Chondrocyte (in vitro differentiated cells): ENCODE measurements around the gene USP7. TPM values are rescaled to one million over a fixed set of nuclear protein-coding genes. Genes with fewer than 3 reads are reported as not detected.
A peak's percentile ranks its signal among the peaks of the same experiment; 100 is the strongest.
"Not testable (repeated sequence)": the region's sequence is repeated elsewhere in the genome, so short reads cannot be mapped to it uniquely, and the experiment has no call there.

Experiments used
- DNase-seq: peaks from one replicate; pipeline ENCODE4 v3.0.0; 2021; ENCODE audit warnings: mixed read lengths, low spot score
- H3K27ac Mint-ChIP-seq: one replicate; pipeline ENCODE4 v1.8.0; 2021; ENCODE audit warnings: mild to moderate bottlenecking, moderate library complexity, mixed read lengths; ENCODE audit not compliant: unreplicated experiment
- H3K27me3 Mint-ChIP-seq: 2 replicates; pipeline ENCODE4 v1.8.0; 2021; ENCODE audit warnings: low read depth, mixed read lengths
- H3K36me3 Mint-ChIP-seq: 2 replicates; pipeline ENCODE4 v1.8.0; 2021; ENCODE audit warnings: low read depth, mixed read lengths
- H3K4me1 Mint-ChIP-seq: 2 replicates; pipeline ENCODE4 v1.8.0; 2021; ENCODE audit warnings: low read depth, mild to moderate bottlenecking, mixed read lengths
- H3K4me3 Mint-ChIP-seq: one replicate; pipeline ENCODE4 v1.8.0; 2021; ENCODE audit warnings: mild to moderate bottlenecking, moderate library complexity, mixed read lengths; ENCODE audit not compliant: unreplicated experiment
- H3K9me3 Mint-ChIP-seq: 2 replicates; pipeline ENCODE4 v1.8.0; 2021; ENCODE audit warnings: low read depth, mixed read lengths
- CTCF ChIP-seq: fragments of 200-600 bp; sonication (generic); IDR thresholded peaks from 2 replicates; pipeline ENCODE4 v1.5.0; 2021; ENCODE audit warnings: antibody characterized with exemption, mild to moderate bottlenecking, moderate library complexity
- total RNA-seq: library from RNA; stranded (reverse); gene quantifications from 3 replicates; pipeline ENCODE4 v1.2.1, GENCODE V29; 2021

Gene USP7
- total RNA-seq, 1 donor from 2014 or later = 90.6 TPM

- TF ChIP-seq CTCF = no peak
- Mint-ChIP-seq H3K9me3 (no peaks in the 10 kb centered on the region), H3K4me3 (no peak overlapping the region), H3K27ac (no peak overlapping the region), H3K36me3 (no peaks in the 10 kb centered on the region), H3K4me1 (peaks cover 14% of the 10 kb centered on the region), H3K27me3 (no peaks in the 10 kb centered on the region)
- no peak for DNase-seq
Observed at GRCh38 chr16:8880839-8881510, 82.7 kb downstream of the USP7 start.

GRCh38 chr16:8878523-8878911, 85.2 kb downstream of the USP7 start:
- no peaks in the 10 kb centered on the region for H3K27me3 Mint-ChIP-seq
- peak overlapping the region; percentile 9 for H3K27ac Mint-ChIP-seq
- H3K4me3 Mint-ChIP-seq = no peak overlapping the region
- no peak for DNase-seq
- H3K4me1 Mint-ChIP-seq = peaks cover 15% of the 10 kb centered on the region
- TF ChIP-seq CTCF = no peak
- no peaks in the 10 kb centered on the region for H3K9me3 Mint-ChIP-seq
- H3K36me3 Mint-ChIP-seq = no peaks in the 10 kb centered on the region

GRCh38 chr16:8877894-8878522, 85.7 kb downstream of the USP7 start:
- no peak overlapping the region for H3K27ac Mint-ChIP-seq
- no peaks in the 10 kb centered on the region for H3K27me3 Mint-ChIP-seq
- peaks cover 15% of the 10 kb centered on the region for H3K4me1 Mint-ChIP-seq
- DNase-seq = no peak
- H3K36me3 Mint-ChIP-seq = no peaks in the 10 kb centered on the region
- no peak for TF ChIP-seq CTCF
- H3K4me3 Mint-ChIP-seq = no peak overlapping the region
- no peaks in the 10 kb centered on the region for H3K9me3 Mint-ChIP-seq

GRCh38 chr16:8875317-8875716, 88.4 kb downstream of the USP7 start:
- DNase-seq, H3K9me3 Mint-ChIP-seq, H3K27me3 Mint-ChIP-seq, H3K4me3 Mint-ChIP-seq, H3K27ac Mint-ChIP-seq, H3K36me3 Mint-ChIP-seq: not testable (repeated sequence)
- H3K4me1 Mint-ChIP-seq = peaks cover 23% of the 10 kb centered on the region

GRCh38 chr16:8874388-8874787, 89.3 kb downstream of the USP7 start:
- Mint-ChIP-seq H3K27ac (peak overlapping the region; percentile 69), H3K9me3 (no peaks in the 10 kb centered on the region), H3K27me3 (no peaks in the 10 kb centered on the region), H3K4me1 (peaks cover 22% of the 10 kb centered on the region), H3K36me3 (no peaks in the 10 kb centered on the region), H3K4me3 (no peak overlapping the region)
- no peak for TF ChIP-seq CTCF
- DNase-seq = no peak

GRCh38 chr16:8873866-8874195, 89.9 kb downstream of the USP7 start:
- not testable (repeated sequence) for DNase-seq, H3K27me3 Mint-ChIP-seq, H3K9me3 Mint-ChIP-seq, H3K36me3 Mint-ChIP-seq, H3K4me3 Mint-ChIP-seq, H3K27ac Mint-ChIP-seq
- H3K4me1 Mint-ChIP-seq = peaks cover 25% of the 10 kb centered on the region
